Lung (tissue), 12 donors: ENCODE data around the gene NCLN. TPM values are rescaled to one million over a fixed set of nuclear protein-coding genes. Genes with fewer than 3 reads are reported as not detected.

Source experiments
- ATAC-seq: fragments of 200-7000 bp; cut with Tn5 transposase; one replicate; pipeline ENCODE4 v1.9.1; 2020; ENCODE audit warnings: moderate number of reproducible peaks; ENCODE audit not compliant: insufficient read depth, low FRiP score
- DNase-seq, 3 donors: peaks; one replicate each; pipeline ENCODE4 v3.0.0-alpha.2; 2013 to 2017
- H3K27ac ChIP-seq, 2 donors: one replicate each; pipeline ENCODE4 v1.5.1; 2013; ENCODE audit warnings: mild to moderate bottlenecking in 2 of 2, moderate library complexity in 2 of 2, control low read depth in 1 of 2, inconsistent platforms in 1 of 2, low read depth in 1 of 2, low read length in 1 of 2
- H3K27me3 ChIP-seq, 3 donors: one replicate each; pipeline ENCODE4 v1.5.1; 2013; ENCODE audit warnings: low read length in 2 of 3; ENCODE audit not compliant: control insufficient read depth in 3 of 3, insufficient read depth in 3 of 3
- H3K36me3 ChIP-seq, 4 donors: one replicate each; pipeline ENCODE4 v1.5.1; 2013; ENCODE audit warnings: low read length in 4 of 4, mild to moderate bottlenecking in 1 of 4, moderate library complexity in 1 of 4; ENCODE audit not compliant: control insufficient read depth in 4 of 4, insufficient read depth in 4 of 4
- H3K4me1 ChIP-seq, 5 donors: one replicate each; pipeline ENCODE4 v1.5.1; 2013; ENCODE audit warnings: low read length in 5 of 5, mild to moderate bottlenecking in 2 of 5, moderate library complexity in 1 of 5; ENCODE audit not compliant: control insufficient read depth in 5 of 5, insufficient read depth in 5 of 5
- H3K4me3 ChIP-seq: one replicate; pipeline ENCODE4 v1.5.1; 2013; ENCODE audit warnings: mild to moderate bottlenecking, control low read depth, moderate library complexity
- H3K9ac ChIP-seq, 2 donors: one replicate each; pipeline ENCODE4 v1.5.1; 2013; ENCODE audit warnings: low read length in 2 of 2, control low read depth in 1 of 2; ENCODE audit not compliant: insufficient read depth in 1 of 2
- H3K9me3 ChIP-seq, 4 donors: one replicate each; pipeline ENCODE4 v1.5.1; 2013; ENCODE audit warnings: low read length in 3 of 4, mild to moderate bottlenecking in 1 of 4, moderate library complexity in 1 of 4; ENCODE audit not compliant: control insufficient read depth in 4 of 4, insufficient read depth in 3 of 4
- WGBS, 2 donors: extraction: QIAGEN DNeasy Blood & Tissue Kit; methylation state at CpG; one replicate each; pipeline ENCODE4 v1.1.7; 2013; 5-methylcytosine and 5-hydroxymethylcytosine counted together
- polyA plus RNA-seq, 2 donors: library from polyadenylated mRNA; stranded (reverse); fragments of 200-250 nt; gene quantifications; one replicate each; pipeline ENCODE4 v1.2.1, GENCODE V29; 2013
- total RNA-seq, 2 donors: library from RNA; depleted of rRNA in 1 of 2; stranded (reverse); fragments of >200 nt in 1 of 2; gene quantifications; one replicate each; pipeline ENCODE4 v1.2.1, GENCODE V29; 2014 to 2021
- TF ChIP-seq, protein P1 (sequence below): IDR thresholded peaks from 2 replicates; pipeline ENCODE4 v1.5.1; 2012; ENCODE audit warnings: mild to moderate bottlenecking; ENCODE audit errors: control extremely low read depth, extremely low read depth
- donor health status: control.
- donor health status: control.
- donor health status: Bipolar disorder and iron deficiency.
- donor health status: healthy.
- donor health status: DM: yes; HTN: yes; CAD: no.

NCLN gene
- total and polyA plus RNA-seq, 4 donors: 24.8 to 117 (median 63.1) TPM

DNA sequence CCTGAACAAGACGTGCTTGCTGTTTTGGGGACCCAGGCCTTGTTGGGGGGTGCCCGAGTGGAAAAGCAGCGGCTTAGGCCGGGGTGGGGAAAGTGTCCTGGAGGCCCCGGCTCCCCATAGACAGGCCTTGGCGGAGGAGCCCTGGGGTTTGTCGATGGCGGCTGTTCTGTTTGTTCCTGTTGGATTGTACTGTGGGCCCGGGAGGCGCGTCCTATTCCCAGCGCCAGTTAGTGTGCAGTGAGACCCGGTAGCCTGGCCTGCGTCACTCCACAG, 11.1 kb downstream of the NCLN start:
- no peaks in the 10 kb centered on the region for H3K27me3 ChIP-seq
- DNase-seq (no peak), ATAC-seq (no peak)
- H3K9me3 ChIP-seq: no peaks in the 10 kb centered on the region
- H3K4me3 ChIP-seq: no peak overlapping the region
- H3K36me3 ChIP-seq: peaks cover 0 to 50% (median 0%) of the 10 kb centered on the region in 4 donors
- H3K27ac ChIP-seq: no peak overlapping the region
- TF ChIP-seq, protein P1, sequence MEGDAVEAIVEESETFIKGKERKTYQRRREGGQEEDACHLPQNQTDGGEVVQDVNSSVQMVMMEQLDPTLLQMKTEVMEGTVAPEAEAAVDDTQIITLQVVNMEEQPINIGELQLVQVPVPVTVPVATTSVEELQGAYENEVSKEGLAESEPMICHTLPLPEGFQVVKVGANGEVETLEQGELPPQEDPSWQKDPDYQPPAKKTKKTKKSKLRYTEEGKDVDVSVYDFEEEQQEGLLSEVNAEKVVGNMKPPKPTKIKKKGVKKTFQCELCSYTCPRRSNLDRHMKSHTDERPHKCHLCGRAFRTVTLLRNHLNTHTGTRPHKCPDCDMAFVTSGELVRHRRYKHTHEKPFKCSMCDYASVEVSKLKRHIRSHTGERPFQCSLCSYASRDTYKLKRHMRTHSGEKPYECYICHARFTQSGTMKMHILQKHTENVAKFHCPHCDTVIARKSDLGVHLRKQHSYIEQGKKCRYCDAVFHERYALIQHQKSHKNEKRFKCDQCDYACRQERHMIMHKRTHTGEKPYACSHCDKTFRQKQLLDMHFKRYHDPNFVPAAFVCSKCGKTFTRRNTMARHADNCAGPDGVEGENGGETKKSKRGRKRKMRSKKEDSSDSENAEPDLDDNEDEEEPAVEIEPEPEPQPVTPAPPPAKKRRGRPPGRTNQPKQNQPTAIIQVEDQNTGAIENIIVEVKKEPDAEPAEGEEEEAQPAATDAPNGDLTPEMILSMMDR: no peak
- 94 to 99% methylated on average over 12 to 14 of the region's 14 CpGs for WGBS, 2 donors
- no peaks in the 10 kb centered on the region for H3K4me1 ChIP-seq
- no peak overlapping the region for H3K9ac ChIP-seq

DNA sequence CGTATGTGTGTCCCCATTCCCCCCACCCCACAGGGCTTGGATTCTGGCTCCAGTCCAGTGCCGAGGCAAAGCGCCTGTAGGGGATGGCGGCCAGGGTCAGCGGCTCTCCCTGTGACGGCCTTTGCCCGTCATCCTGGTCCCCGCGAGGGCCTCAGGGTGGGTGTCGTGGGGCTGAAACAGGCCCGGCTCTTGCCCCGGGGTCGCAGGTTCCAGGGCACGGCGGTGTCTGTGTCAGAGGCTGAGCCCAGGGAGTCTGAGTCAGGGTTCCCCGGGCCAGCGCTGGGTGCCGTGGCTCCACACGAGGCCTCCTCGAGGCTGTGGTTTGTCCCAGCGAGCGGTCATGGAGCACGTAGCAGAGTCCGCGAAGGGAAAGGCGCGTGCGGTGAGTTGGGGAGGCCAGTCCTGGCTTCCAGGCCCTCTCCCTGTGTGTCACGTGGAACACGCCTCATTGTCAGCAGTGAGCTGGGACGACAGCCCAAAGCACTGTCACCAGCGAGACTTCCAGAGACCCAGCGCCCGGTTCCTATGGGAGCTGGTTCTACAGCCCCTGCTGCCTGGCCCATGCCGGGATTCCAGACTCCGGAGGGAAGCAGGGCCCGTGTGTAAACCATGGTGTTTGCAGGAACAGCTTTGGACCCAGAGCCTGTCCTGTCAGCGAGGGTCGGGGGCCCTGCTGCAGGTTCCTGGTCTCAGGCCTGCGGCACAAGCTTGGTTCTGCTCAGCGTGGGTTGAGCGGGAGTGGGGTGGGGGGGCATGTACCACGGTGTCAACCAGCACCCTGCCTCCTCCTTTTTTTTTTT, 13.4 kb downstream of the NCLN start:
- H3K9ac ChIP-seq: no peak overlapping the region
- no peak for DNase-seq
- no peaks in the 10 kb centered on the region for H3K9me3 ChIP-seq
- ATAC-seq: no peak
- H3K36me3 ChIP-seq: peaks cover 0 to 46% (median 0%) of the 10 kb centered on the region in 4 donors
- H3K27ac ChIP-seq: no peak overlapping the region
- H3K4me1 ChIP-seq: no peaks in the 10 kb centered on the region
- H3K4me3 ChIP-seq: no peak overlapping the region
- TF ChIP-seq, protein P1: no peak
- WGBS, 2 donors: 94 to 95% methylated on average over 43 of the region's 43 CpGs
- no peaks in the 10 kb centered on the region for H3K27me3 ChIP-seq

DNA sequence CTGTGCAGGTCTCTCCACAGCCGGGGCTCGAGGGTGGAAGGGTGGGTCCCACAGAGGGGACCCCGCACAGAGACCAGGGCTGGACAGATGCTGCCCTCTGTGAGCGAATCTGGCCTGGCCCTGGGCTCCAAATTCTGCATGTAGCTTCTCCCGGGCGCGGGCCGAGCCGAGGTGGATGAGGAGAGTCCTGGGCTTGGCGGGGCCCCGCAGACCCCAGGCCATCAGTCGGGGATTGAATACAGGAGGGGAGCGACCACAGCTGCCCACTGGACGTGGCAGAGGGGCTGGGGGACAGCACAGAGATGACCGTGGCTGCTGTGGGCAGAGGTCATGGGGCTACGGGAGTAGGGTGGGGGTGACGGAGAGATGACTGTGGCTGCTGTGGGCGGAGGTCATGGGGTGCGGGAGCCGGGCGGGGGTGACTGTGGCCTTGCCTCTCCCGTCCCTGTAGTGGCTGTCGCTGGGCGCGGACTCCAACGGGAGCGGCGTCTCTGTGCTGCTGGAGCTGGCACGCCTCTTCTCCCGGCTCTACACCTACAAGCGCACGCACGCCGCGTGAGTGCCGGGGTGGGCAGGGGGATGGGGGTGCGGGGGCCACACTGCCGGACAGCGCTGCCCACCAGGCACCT, 15.5 kb downstream of the NCLN start:
- H3K9me3 ChIP-seq: no peaks in the 10 kb centered on the region
- TF ChIP-seq, protein P1: no peak
- 97% methylated on average over 37 to 39 of the region's 39 CpGs for WGBS, 2 donors
- no peak overlapping the region for H3K27ac ChIP-seq
- DNase-seq (no peak), ATAC-seq (no peak)
- no peaks in the 10 kb centered on the region for H3K4me1 ChIP-seq
- peaks cover 0 to 59% (median under 1%) of the 10 kb centered on the region in 4 donors for H3K36me3 ChIP-seq
- H3K4me3 ChIP-seq: no peak overlapping the region
- no peak overlapping the region for H3K9ac ChIP-seq
- no peaks in the 10 kb centered on the region for H3K27me3 ChIP-seq
